ENCODE results near the gene TTC6.

- no peak for TF ChIP-seq CTCF (IDR thresholded peaks at IDR 0.05)
- no peak for TF ChIP-seq POLR2AphosphoS5 (IDR thresholded peaks at IDR 0.05)
- TF ChIP-seq POLR2A (IDR thresholded peaks at IDR 0.05) = no peak
- no peak for TF ChIP-seq EP300 (IDR thresholded peaks at IDR 0.05)
These were observed 2.7 kb upstream of the TTC6 start for GRCh38 chr14:37592482-37593408.
